ES-I3 (cell line): ENCODE measurements around the gene SLC12A6.
"Not testable (repeated sequence)": the region's sequence is repeated elsewhere in the genome, so short reads cannot be mapped to it uniquely, and the experiment has no call there.

Source experiments
- H3K36me3 ChIP-seq: 2 replicates; pipeline ENCODE4 v1.6.1; 2013; ENCODE audit warnings: mild to moderate bottlenecking, low read length, control low read depth, moderate library complexity; ENCODE audit not compliant: insufficient read depth
- H3K4me1 ChIP-seq: 2 replicates; pipeline ENCODE4 v1.6.1; 2013; ENCODE audit warnings: mild to moderate bottlenecking, control low read depth, low read length; ENCODE audit not compliant: insufficient read depth
- H3K9ac ChIP-seq: 2 replicates; pipeline ENCODE4 v1.6.1; 2013; ENCODE audit warnings: low read depth, mild to moderate bottlenecking, low read length, moderate library complexity
- H3K9me3 ChIP-seq: 2 replicates; pipeline ENCODE4 v1.6.1; 2013; ENCODE audit warnings: mild to moderate bottlenecking, low read length, moderate library complexity; ENCODE audit not compliant: control insufficient read depth, insufficient read depth

The SLC12A6 gene

GRCh38 chr15:34364041-34364440 is 26.5 kb upstream of the SLC12A6 start:
- no peak overlapping the region for H3K9ac ChIP-seq
- H3K36me3 ChIP-seq: peaks cover 13% of the 10 kb centered on the region
- peaks cover 12% of the 10 kb centered on the region for H3K4me1 ChIP-seq
- H3K9me3 ChIP-seq: no peaks in the 10 kb centered on the region

DNA sequence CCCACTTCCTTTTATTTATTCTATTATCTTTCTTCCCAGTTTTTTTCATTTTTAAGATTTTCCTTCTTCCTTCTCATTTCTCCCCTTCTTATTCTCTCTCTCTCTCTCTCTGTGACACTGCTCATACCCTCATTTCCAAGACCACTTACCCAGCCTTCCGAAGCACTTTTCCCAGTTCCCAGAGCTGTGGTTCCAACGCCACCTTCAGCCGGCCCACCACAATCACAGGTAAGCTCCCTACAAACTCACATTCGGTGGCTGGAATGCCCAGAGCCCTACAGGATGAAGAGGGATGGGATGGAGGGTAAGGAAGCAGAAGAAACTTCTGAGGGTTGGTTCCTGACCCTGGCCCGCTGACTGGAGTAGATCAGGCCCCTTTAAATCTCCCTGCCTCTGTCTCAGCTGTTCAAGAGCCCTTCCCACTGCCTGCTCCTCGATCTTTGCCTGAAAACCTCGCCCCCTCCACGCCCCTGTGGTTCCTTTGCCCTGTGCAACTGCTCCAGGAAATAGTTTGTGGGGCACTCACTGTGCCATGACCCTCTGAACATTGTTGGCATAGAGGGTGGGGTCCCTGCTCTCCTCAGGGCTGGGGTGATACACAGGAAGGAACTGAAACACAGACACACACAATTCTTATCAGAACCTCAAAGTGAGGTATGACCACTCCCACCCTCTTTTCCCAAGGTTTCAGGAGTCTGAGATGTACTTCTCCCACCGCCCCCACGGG is 24.6 kb upstream of the SLC12A6 start:
- peaks cover 19% of the 10 kb centered on the region for H3K36me3 ChIP-seq
- peaks cover 12% of the 10 kb centered on the region for H3K4me1 ChIP-seq

DNA sequence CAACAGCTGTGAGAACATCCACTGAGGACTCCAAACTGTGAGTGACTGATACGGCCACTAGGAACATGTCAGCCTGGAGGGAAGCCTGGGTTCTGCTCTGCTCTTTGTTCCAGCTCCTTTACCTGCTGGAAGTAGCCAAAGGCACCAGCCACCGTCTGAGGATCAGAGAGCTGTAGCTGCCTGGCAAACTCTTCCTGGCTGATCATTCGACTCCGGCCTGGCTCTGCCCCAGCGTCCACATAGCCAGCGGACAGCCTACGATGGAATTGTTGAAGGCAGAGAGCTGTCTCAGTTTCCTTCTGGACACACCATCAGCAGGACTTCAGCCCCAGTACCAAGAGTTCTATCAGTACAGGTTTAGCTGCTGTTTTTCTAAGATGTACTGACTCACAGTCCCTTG is 23.7 kb upstream of the SLC12A6 start:
- Histone ChIP-seq H3K9me3 (no peaks in the 10 kb centered on the region), H3K36me3 (peaks cover 19% of the 10 kb centered on the region), H3K9ac (no peak overlapping the region), H3K4me1 (peaks cover 12% of the 10 kb centered on the region)

More for the DNA sequence above, 24.6 kb upstream of the SLC12A6 start:
- Histone ChIP-seq H3K9ac (no peak overlapping the region), H3K9me3 (no peaks in the 10 kb centered on the region)

DNA sequence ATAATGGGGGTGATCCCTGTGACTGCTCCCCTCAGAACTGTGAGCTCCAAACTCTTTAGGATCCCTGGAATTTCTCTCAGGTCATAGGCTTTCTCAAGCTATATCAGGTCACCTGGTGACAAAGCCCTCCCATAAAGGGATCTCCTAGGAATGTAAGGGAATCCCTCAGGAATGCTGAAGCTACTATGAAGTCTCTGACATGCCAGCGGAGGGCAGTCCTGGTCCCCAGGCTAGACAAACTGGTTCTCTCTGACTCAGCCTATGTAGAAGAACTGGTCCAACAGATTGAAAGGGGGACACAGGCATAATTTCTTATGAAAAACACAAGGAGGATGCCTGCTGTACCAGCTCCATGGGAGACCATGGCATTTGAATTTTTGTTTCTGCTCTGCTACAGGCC is 22.7 kb upstream of the SLC12A6 start:
- Histone ChIP-seq H3K4me1 (peaks cover 5% of the 10 kb centered on the region), H3K9me3 (no peaks in the 10 kb centered on the region), H3K9ac (no peak overlapping the region), H3K36me3 (peaks cover 19% of the 10 kb centered on the region)

DNA sequence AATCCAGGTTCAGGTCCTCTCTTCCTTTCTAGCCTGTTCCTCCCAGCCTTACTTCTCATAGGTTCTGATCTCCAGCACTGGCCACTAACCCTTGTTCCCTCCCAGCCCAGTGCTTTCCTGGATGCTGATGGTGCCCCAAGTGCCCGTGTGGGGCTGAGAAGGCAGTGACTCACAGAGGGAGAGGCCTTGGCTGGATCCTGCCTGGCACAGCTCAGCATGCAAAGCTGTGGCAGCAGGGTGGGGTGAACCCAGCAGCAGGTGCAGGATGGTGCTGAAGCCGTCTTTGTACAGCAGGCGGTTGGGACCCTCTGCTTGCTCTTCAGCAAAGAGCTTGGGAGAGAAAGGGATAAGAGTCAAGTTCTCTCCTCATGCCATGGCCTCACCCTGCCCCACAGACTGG is 21.8 kb upstream of the SLC12A6 start:
- no peak overlapping the region for H3K9ac ChIP-seq
- no peaks in the 10 kb centered on the region for H3K4me1 ChIP-seq
- no peaks in the 10 kb centered on the region for H3K9me3 ChIP-seq
- peaks cover 19% of the 10 kb centered on the region for H3K36me3 ChIP-seq

- no peaks in the 10 kb centered on the region for H3K9me3 ChIP-seq
- H3K36me3 ChIP-seq: peaks cover 19% of the 10 kb centered on the region
- H3K9ac ChIP-seq: no peak overlapping the region
- H3K4me1 ChIP-seq: no peaks in the 10 kb centered on the region
These were observed 21.4 kb upstream of the SLC12A6 start for GRCh38 chr15:34358948-34359347.

- H3K36me3 ChIP-seq: peaks cover 19% of the 10 kb centered on the region
- H3K9me3 ChIP-seq: no peaks in the 10 kb centered on the region
- H3K9ac ChIP-seq: no peak overlapping the region
- no peaks in the 10 kb centered on the region for H3K4me1 ChIP-seq
These were observed 20.8 kb upstream of the SLC12A6 start for GRCh38 chr15:34358367-34358766.

GRCh38 chr15:34357653-34358052 is 20.1 kb upstream of the SLC12A6 start:
- Histone ChIP-seq H3K9me3 (no peaks in the 10 kb centered on the region), H3K4me1 (no peaks in the 10 kb centered on the region), H3K36me3 (peaks cover 12% of the 10 kb centered on the region), H3K9ac (no peak overlapping the region)

GRCh38 chr15:34355241-34355640 is 17.7 kb upstream of the SLC12A6 start:
- Histone ChIP-seq H3K9me3 (no peaks in the 10 kb centered on the region), H3K4me1 (no peaks in the 10 kb centered on the region), H3K36me3 (peaks cover 11% of the 10 kb centered on the region; the same call in 1 of the 2 replicates), H3K9ac (no peak overlapping the region)

DNA sequence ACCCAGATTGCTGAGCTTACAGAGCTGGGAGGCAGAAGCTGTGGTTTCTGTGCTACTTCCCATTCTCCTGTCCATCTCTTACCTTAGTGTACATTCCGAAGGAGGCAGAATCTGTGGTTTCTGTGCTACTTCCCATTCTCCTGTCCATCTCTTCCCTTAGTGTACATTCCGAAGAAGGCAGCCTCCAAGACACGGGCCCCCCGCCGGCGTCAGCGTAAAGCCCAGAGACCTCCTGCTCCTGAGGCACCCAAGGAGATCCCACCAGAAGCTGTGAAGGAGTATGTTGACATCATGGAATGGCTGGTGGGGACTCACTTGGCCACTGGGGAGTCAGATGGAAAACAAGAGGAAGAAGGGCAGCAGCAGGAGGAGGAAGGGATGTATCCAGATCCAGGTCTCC is 16.7 kb upstream of the SLC12A6 start:
- no peaks in the 10 kb centered on the region for H3K4me1 ChIP-seq
- no peak overlapping the region for H3K9ac ChIP-seq
- no peaks in the 10 kb centered on the region for H3K9me3 ChIP-seq
- peaks cover 9% of the 10 kb centered on the region; the same call in 1 of the 2 replicates for H3K36me3 ChIP-seq

DNA sequence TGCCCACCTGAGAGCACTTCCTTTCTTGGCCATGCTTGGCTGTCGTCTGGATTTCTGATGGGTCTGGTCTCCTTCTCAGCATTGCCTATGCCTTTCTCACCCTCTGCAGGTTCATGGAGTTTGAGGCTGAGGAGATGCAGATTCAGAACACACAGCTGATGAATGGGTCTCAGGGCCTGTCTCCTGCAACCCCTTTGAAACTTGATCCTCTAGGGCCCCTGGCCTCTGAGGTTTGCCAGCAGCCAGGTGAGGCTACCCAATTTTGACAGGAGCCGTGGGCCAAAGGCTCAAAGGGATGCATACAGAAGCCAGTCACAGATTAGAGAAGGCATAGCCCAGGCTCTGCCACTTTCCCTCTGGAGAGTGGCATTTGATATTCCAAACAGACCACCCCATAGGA is 16.0 kb upstream of the SLC12A6 start:
- H3K9me3 ChIP-seq: no peaks in the 10 kb centered on the region
- H3K9ac ChIP-seq: no peak overlapping the region
- peaks cover 4% of the 10 kb centered on the region; the same call in 1 of the 2 replicates for H3K36me3 ChIP-seq
- H3K4me1 ChIP-seq: no peaks in the 10 kb centered on the region

GRCh38 chr15:34352996-34353395 is 15.4 kb upstream of the SLC12A6 start:
- not testable (repeated sequence) for H3K9ac ChIP-seq, H3K36me3 ChIP-seq, H3K4me1 ChIP-seq, H3K9me3 ChIP-seq

DNA sequence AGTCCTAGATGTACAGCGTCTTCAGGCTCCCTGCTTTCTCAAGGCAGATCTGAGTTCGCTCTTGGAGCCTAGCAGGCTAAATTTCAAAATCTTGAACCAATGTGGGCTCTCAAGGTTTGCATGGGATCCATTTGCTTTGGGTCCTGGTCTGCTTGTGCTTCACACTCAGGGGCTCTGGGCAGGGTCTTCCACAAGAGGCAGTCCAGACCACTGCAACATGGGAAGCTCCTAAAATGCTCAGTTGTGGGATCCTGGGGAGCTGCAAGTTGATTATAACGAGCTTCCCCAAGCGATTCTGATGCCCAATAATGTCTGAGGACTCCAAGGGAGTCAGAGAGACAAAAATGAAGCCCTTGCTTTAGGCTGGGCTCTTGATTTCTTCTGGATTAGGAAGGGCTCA is 12.2 kb upstream of the SLC12A6 start:
- no peak overlapping the region for H3K9ac ChIP-seq
- no peaks in the 10 kb centered on the region for H3K36me3 ChIP-seq
- no peaks in the 10 kb centered on the region for H3K4me1 ChIP-seq
- H3K9me3 ChIP-seq: no peaks in the 10 kb centered on the region

GRCh38 chr15:34348735-34349300 is 11.2 kb upstream of the SLC12A6 start:
- Histone ChIP-seq H3K36me3 (no peaks in the 10 kb centered on the region), H3K9me3 (no peaks in the 10 kb centered on the region), H3K4me1 (no peaks in the 10 kb centered on the region), H3K9ac (no peak overlapping the region)

- no peak overlapping the region for H3K9ac ChIP-seq
- H3K36me3 ChIP-seq: no peaks in the 10 kb centered on the region
- H3K4me1 ChIP-seq: no peaks in the 10 kb centered on the region
- H3K9me3 ChIP-seq: no peaks in the 10 kb centered on the region
These were observed 10.5 kb upstream of the SLC12A6 start for GRCh38 chr15:34347951-34348638.
